ENCODE results near the gene RNF207.

The RNF207 gene

GRCh38 chr1:6237093-6237492 lies 31.2 kb downstream of the RNF207 start:
- DNase-seq: no peak

GRCh38 chr1:6239213-6239752 lies 33.4 kb downstream of the RNF207 start:
- no peak for DNase-seq

- DNase-seq: no peak
Measured at GRCh38 chr1:6239950-6240768, 34.2 kb downstream of the RNF207 start.

- DNase-seq: no peak
Measured at GRCh38 chr1:6241107-6241886, 35.4 kb downstream of the RNF207 start.

GRCh38 chr1:6241887-6242740 lies 36.2 kb downstream of the RNF207 start:
- DNase-seq: no peak

- no peak for DNase-seq
Measured at GRCh38 chr1:6243053-6243834, 37.3 kb downstream of the RNF207 start.

DNA sequence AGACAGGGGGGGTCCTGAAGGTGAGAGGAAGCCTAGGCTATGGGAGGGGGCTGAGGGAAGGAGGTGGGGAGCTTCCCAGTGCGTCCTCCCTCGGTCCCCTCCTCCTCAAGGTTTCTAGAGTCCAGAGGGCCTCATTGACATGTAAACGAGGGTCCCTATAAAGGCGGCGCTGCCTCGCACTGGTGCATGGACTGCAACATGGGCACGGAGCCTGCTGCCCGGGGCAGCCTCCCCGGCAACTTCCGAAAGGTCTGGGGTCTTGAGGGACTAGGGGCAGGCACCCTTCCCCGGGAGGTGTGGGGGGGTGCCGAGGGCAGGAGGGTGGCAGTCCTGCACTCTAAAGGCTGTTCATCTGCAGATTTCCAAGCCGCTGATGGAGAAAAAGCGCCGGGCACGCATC lies 38.1 kb downstream of the RNF207 start, which contains the start of gene HES3:
TSS of gene HES3 (plus strand) at position 187 of the 400 bp plus-strand sequence. CDS start at position 374, 187 bp downstream.
- DNase-seq: no peak

GRCh38 chr1:6244401-6245049 lies 38.6 kb downstream of the RNF207 start:
- DNase-seq: no peak

DNA sequence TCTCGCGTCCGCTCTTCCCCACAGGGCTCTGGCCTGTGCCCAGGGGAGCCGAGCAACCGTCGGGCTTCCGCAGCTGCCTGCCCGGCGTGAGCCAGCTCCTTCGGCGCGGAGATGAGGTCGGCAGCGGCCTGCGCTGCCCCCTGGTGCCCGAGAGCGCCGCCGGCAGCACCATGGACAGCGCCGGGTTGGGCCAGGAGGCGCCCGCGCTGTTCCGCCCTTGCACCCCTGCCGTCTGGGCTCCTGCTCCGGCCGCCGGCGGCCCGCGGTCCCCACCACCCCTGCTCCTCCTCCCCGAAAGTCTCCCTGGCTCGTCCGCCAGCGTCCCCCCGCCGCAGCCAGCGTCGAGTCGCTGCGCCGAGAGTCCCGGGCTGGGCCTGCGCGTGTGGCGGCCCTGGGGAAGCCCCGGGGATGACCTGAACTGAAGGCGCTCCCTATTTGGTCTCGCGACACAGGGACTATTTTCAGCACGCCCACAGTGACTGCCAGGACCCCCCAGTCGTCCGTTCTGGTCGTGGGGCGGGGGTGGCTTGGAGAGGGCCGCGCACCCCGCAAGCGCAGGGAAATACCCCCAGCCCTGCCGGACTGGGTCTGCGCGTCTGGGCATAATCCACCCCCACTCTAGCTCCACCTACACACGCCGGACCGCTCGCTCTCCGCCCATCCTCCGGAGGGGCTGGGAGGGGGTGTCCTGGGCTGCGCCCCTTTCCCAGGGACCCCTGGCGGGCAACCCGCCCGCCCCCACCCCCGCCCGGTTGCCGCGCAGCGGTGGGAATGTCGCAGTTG lies 39.4 kb downstream of the RNF207 start:
- DNase-seq: peak; percentile 35

- DNase-seq: no peak
Measured at GRCh38 chr1:6245869-6246496, 40.1 kb downstream of the RNF207 start.

GRCh38 chr1:6246497-6247467 lies 40.9 kb downstream of the RNF207 start:
- peak; percentile 32 for DNase-seq

- DNase-seq: no peak
Measured at GRCh38 chr1:6247651-6248050, 41.7 kb downstream of the RNF207 start.

DNA sequence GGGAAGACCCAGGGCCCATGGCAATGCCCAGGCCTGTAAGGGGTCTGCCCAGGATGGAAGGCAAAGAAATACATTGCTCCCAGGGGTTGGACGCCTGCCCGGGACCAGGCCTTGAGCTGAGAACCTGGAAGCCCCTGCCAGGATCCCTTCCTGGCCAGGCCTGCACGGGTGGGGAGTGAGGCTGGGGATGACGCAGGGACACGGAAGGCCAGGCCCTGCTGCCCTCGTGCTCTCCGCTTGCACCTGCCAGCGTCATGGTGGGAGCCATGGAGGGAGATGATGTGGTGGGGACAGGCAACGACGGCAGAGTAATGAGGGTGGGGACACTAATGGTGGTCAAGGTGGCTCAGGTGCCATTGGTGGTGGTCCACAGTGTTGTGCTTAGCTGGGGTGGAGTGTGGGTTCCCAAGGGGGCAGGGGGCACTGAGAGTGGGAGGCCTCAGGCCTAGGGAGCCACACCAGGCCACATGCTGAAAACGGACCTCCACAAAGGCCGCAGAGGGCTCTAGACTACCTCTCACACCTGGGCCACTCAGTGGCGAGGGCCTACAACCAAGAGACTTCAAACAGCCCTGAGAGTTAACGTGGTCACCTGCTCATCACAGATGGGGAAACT lies 42.4 kb downstream of the RNF207 start:
- no peak for DNase-seq

DNA sequence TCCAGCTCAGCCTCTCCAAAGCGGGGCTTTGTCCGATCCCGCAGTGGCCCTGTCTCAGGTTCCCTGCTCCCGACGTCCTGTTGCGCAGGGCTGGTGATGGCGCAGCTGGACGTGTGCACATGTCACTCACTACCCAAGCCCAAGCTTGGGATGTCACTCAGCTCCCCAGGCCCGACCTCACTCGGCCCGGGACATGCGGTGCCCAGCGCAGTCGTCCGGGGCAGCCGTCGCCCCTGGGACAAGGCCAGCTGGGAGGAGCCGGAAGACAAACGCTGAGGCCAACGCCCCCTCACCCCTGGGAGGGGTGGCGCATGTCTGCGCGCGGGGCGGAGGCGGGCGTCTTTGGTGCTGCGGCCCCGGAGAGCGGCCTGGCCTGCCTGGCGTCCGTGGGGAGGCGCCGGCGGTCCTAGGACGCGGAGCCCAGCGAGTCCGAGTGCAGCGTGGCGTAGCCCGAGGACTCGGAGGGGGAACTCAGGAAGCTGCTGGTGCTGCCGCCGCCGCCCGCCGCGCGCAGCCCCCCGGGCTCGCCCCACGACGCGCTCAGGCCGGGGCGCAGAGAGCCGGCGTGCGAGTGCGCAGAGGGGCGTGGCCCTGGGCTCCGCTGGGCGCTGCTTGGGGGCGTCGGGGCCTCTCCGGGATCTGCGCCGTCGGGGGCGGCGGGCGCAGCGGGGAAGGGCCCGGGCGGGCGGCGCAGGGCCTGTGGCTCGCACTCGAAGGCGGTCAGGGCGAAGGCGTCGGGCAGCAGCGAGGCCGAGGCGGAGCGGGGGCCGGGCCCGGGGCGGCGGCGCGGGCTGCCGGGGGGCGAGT lies 43.2 kb downstream of the RNF207 start:
- no peak for DNase-seq

DNA sequence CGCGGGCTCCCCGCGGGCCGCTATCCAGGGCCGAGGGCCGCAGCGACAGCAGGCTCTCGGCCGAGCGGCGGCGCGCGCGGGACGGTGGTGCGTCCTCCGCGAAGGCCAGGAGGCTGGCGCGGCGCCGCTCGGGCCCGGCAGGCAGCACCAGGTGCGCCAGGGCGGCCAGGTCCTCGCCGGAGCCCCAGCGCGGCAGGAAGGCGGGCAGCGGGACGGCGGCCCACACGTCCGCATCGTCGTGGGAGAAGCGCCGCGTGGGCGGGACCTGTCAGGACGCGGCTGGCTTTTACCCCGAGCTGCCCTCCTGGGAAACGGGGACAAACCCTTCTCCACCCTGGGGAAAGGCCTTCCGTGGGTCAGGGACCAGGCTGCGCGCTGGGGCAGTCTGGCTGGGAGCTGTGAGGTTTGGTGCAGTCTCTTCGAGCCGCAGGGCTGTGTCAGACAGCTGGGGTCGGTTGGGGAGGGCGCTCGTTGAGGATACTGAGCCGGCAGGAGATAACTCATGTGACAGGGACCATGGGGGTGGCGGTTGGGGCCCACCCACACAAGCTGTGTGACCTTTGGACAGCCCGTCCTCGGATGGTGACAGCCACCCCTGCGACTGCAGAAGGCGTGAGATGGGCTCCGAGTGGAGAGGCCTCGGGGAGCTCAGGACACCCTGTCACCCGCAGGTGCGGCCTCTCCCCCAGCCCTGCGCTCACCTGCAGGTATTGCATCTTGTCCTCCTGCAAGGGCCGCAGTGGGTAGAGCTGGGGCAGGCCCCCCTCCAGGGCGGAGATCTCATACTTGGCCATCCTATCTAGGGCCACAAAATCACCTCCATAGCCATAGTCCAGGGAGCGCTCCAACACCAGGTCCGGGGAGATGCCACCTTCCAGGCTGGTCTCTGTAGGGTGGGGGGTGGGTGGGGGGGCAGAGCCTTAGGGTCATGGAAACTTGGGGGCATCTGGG lies 44.1 kb downstream of the RNF207 start:
- DNase-seq: no peak

GRCh38 chr1:6251233-6251632 lies 45.3 kb downstream of the RNF207 start:
- no peak for DNase-seq

Data from KG1 (cell line).